NOMO-1 treated with DMSO at 0.1 percent for 48 hours (cell line): ENCODE data around the gene CNR2.
"Not testable (repeated sequence)": the region's sequence is repeated elsewhere in the genome, so short reads cannot be mapped to it uniquely, and the experiment has no call there.

ENCODE experiments used
- DNase-seq: peaks from one replicate; lab custom pipeline; 2025; ENCODE audit not compliant: unreplicated experiment; lab: John Stamatoyannopoulos, UW

CNR2 gene

DNA sequence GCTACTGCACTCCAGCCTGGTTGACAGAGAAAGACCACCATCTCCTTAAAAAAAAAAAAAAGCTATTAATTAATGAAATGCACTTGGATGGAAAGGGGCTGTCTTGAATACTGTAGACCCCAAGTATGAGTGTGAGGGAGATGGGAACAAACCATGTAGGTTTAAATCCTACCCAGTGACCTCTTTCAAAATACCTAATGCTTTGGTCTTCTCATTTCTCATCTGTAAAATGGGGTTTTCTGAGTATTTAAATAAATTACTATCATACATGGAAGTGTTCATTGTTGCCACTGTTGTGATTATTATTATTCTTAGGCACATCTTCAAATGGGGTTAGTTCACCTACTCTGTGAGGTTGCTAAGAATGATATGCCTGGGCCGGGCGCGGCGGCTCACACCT, 27.9 kb downstream of the CNR2 start:
- no peak for DNase-seq

DNA sequence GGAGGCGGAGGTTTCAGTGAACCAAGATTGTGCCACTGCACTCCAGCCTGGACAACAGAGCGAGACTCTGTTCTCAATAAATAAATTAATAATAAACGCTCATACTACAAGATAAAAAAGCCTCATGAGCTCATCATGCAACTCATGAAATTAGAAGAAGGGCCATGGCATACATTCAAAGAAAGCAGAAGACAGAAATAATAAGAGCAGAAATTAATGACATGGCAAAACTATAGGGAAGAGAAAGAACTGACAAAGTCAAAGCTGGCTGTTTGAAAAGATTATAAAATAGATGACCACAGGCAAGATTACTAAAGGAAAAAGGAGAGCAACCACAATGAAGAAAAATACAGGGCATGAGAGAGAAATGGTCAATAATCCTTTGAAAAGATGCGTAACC, 30.4 kb downstream of the CNR2 start:
- DNase-seq: no peak

DNA sequence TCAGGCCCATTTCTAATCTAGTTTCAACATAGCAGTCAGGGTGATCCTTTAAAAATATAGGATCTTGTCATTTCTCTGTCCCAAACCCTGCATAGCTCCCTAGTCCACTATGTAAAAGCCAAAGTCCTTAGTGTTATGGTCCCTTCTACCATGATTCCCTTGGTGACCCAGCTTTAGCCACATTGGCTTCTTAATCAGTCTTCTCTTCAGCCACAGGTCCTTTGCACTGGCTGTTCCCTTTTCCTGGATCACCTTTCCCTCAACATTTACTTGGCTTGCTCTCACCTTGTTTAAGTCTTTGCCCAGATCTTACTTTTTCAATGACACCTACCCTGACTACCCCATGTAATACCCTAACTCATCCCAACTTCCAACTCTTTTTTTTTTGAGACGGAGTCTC, 33.4 kb downstream of the CNR2 start:
- DNase-seq: no peak

DNA sequence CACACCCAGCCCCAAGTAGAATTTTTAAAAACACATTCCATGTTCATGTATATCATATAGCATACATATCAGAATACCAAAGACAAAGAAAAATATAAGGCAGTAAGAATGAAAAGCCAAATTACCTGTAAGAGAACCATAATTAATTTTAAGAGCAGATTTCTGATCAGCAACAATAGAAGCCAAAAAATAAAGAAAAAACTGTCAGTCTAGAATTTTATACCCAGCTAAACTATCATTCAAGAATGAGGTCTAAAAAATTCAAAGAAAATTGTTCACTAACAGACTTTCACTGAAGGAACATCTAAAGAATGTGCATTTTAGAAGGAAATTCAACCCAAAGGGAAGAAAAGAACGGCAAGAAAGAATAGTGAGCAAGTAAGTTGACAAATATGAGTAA, 34.5 kb downstream of the CNR2 start:
- no peak for DNase-seq

DNA sequence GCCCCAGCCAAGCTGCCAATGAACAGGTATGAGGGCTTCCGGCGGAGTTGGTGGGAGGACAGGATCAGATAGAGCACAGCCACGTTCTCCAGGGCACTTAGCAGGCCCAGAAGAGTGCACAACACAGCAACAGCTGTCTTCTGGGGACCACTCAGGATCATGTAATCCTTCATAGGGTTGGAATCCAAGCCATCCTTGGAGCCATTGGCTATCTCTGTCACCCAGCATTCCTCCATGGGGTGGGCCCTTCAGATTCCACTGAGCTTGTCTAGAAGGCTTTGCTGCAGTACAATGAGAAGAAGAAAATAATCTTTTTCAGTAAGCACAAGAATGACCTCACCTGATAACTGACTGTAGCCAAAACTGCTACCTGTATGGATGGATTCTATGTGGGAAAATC, 37.8 kb downstream of the CNR2 start:
- no peak for DNase-seq

DNA sequence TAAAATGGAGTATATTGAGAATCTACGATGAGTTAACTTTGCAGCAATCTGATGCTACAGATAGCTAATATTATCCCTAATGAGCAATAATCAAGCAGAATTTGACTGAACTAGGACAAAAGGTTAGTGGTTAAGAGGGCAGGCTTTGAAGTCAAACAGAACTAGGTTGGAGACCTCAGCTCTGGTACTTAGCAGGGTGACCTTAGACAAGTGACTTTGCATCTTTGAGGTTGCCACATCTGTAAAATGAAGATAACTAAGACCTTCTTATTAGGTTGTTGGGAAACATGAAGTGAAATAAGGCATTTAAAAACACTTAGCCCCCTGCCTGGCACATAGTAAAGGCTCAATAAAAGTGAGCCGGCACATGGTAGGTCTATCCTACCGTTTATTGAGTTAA, 40.7 kb downstream of the CNR2 start:
- no peak for DNase-seq

DNA sequence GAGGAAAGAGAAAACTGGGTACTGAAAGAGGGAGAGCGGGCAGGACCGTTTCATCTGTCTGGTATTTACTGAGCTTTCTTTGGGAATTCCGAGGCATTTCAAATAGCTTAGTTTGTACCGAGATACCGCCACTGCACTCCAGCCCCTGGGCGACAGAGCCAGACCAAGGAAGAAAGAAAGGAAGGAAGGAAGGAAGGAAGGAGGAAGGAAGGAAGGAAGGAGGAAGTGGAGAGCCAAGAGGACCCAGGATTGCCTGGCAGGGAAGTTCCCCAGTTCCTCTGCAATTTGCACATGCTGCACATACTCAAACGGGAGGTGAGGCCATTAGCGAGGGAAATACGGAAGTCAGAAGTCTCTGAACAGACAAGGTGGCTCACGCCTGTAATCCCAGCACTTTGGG, 44.1 kb downstream of the CNR2 start:
- peak; percentile 56 for DNase-seq

DNA sequence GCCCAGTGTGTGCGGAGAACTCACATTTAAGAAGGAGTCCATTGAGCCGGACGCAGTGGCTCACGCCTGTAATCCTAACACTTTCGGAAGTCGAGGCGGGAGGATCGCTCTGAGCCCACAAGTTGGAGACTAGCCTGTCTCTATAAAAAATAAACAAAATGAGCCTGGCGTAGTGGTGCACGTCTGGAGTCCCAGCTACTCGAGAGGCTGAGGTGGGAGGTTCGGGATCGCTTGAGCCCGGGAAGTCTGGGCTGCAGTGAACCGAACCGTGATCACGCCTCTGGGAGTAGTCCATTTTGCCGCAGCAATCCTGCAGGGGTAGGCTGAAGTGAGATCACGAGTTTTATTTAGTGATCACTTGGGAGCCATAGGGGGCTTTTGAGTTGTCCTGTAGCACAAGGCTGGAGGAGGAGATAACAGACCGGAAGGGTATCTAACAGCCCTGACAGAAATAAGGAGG, 44.6 kb downstream of the CNR2 start:
- no peak for DNase-seq

DNA sequence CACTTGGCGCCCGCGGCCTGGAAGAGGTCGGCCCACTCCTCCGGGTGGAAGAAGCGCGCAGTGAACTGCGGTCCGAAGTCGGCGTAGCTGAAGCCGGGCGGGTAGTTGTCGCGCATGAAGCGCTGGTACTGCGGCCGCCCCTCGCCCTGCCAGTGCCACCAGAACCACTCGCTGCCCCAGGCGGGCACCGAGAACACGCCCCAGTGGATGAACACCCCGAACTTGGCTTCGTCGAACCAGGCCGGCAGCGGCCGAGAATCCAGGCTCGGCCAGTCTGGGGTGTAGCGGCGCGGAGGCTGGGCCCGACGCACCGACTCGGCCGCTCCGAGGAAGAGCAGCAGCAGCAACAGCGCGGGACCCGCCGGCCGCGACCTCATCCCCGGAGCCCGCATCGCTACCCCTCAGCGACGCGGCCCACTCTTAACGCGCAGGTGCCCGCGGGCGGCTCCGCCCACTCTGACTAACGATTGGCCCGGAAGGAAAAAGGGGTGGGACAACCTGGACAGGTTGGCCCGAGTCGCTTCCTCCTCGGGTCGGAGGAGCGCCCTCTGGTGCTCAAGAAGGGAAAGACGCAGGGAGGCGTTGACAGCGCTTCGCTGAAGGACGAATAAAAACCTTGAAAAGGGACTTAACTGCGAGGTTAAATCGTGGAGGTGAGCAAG, 45.1 kb downstream of the CNR2 start, which contains the start of gene FUCA1:
FUCA1 (minus strand) TSS at position 396 of the 662 bp plus-strand sequence; CDS start at position 392, 4 bp downstream.
- peak; percentile 96 for DNase-seq

DNA sequence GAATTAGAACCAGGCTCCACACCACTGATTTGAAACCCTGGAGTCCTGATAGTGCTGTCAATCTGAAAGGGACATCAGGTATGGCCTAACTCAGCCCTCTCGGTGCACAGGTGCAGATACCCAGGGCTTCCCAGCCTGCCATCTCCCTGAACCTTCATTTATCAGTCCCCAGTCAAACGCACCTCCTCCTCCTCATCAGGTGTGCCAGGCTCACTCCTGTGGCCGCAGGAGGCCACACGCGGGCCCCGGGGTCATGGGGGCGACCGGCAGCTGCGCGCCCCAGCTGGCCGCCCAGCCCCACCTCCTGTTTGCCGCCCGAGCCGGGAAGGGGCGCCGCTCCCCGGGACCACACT, 45.6 kb downstream of the CNR2 start:
- no peak for DNase-seq

DNA sequence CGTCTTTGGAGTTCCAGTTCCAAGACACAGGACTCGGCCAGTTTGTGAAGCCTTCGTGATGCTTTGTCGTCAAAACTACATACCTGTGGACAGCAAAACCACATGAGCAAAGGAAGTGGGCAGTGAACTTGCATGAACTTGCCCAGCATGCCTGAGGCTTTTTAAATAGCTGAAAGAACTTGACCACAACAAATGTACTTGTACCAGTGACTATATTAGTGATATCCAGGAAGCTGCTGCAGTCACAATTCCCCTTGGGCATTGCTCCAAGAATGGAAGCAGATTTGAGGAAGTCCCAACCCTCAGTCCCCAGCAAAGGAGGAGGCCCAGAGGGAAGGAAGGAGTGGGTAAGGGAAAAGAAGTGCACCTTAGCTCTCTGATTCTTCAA, 47.6 kb downstream of the CNR2 start:
- no peak for DNase-seq

DNA sequence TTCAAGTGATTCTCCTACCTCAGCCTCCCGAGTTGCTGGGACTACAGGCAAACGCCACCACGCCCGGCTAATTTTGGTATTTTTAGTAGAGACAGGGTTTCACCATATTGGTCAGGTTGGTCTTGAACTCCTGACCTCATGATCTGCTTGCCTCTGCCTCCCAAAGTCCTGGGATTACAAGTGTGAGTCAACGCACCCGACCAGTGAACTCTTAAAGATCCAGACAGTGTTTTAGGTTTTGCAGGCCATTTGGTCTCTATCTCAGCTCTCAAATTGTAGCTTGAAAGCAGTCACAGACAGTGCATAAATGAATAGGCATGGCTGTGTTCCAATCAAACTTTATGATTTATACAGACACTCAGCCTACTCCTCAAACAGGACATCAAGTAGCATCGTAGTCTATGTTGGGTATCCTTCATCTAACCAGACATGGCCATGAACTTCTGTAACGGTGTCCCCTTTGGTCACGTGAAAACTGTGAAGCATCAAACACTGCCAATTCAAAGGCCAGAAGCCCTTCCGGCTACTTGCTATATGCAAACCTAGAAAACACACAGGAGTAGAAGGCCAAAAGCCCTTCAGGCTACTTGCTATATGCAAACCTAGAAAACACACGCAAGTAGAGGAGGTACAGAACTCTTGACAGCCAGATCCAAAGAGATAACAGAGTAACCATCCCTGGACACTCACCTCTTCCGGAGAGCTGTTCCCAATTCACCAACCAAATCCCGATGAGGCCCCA, 48.2 kb downstream of the CNR2 start:
- no peak for DNase-seq

DNA sequence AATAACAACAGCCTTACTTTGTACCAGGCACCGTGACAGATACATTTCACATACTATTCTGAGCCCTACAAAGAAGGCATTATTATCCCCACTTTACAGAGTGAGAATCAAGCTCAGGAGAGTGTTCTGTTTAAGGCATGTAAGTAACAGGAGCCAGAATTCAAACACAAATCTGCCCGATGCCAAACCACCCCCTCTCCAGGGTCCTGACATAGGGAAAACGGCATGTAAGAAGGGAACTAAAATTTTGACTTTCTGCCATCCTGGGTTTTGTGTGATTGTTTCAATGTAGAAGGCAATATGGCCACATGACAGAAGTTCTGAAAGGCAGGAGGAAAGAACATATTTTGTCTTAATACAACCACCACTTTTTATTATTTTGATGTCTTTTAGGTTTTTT, 50.5 kb downstream of the CNR2 start:
- no peak for DNase-seq

DNA sequence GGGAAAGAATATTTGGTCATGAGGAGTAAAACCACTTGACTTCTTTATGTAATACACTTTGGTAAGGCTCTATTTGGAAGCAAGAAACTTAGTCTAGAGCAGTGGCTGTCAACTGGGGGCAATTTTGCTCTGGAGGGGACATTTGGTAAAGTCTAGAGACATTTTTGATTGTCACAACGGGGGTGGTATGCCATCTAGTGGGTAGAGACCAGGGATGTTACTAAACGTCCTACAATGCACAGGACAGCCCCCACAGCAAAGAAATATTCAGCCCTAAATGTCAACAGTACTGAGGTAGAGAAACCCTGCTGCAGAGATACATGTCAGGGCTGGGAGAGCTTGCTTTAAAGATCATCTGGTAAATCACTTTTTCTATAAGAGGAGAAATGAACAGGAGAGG, 58.6 kb downstream of the CNR2 start:
- DNase-seq: peak; percentile 17

DNA sequence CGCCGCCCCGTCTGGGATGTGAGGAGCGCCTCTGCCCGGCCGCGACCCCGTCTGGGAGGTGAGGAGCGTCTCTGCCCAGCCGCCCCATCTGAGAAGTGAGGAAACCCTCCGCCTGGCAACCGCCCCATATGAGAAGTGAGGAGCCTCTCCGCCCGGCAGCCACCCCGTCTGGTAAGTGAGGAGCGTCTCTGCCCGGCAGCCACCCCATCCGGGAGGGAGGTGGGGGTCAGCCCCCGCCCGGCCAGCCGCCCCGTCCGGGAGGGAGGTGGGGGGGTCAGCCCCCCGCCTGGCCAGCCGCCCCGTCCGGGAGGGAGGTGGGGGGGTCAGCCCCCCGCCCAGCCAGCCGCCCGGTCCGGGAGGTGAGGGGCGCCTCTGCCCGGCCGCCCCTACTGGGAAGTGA, 60.0 kb downstream of the CNR2 start:
- DNase-seq: not testable (repeated sequence)

DNA sequence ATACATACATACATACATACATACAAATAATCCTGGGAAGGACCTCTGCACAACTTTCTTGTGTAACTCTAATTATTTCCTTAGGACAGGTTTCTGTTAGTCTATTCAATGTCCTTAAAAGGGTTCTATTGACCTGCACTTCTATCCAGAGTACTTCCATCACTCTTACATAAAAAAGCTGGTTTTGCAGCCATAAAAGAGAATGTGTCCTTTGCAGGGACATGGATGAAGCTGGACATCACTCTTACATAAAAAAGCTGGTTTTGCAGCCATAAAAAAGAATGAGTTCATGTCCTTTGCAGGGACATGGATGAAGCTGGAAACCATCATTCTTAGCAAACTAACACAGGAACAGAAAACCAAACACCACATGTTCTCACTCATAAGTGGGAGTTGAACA, 61.8 kb downstream of the CNR2 start:
- not testable (repeated sequence) for DNase-seq

DNA sequence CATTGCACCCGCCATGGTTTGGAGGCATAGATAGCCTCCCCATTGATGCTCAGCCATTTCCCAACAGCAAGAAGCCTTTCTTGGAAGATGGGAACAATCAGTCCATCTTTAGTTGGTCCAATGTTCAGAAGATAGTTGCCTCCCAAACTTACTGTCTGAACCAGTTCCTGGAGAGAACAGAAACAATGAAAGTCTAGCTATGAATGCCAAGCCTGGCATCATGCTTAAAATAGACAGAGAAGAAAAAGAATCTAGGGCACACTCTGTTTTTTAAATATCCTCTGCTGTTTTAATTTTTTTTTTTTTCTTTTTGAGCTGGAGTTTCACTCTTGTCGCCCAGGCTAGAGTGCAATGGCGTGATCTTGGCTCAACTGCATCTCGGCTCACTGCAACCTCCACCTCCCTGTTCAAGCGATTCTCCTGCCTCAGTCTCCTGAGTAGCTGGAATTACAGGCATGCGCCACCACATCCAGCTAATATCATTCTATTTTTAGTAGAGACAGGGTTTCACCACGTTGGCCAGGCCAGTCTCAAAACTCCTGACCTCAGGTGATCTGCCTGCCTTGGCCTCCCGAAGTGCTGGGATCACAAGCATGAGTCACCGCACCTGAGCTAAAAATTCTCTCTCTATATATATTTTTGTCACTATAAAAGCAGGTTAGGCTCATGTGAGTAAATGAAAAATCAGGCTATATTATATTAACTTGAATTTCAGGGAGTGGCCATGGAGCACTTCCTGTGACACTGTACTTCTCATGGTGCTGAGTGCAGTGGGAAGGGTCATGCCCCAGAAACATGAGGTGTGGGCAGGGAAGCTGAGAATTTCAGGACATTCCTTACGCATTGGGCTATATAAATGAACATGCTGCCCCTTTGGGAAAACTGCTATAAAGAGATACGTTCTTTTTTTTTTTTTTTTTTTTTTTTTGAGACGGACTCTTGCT, 64.2 kb downstream of the CNR2 start:
- DNase-seq: no peak

DNA sequence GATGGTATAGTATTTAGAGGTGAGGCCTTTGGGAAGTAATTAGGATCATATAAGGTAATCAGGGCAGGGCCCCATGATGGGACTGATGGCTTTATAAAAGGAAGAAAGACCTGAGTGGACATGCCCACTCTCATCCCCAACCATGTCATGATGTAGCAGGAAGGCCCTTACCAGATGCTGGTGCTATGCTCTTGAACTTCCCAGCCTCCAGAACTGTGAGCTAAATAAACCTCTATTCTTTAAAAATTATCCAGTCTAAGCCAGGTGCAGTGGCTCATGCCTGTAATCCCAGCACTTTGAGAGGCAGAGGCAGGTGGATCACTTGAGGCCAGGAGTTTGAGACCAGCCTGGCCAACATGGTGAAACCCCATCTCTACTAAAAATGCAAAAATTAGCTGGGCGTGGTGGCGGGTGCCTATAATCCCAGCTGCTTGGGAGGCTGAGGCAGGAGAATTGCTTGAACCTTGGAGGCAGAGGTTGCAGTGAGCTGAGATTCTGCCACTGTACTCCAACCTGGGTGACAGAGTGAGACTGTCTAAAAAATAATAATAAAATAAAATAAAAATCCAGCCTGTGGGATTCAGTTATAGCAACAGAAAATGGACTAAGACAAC, 65.6 kb downstream of the CNR2 start:
- DNase-seq: not testable (repeated sequence)

DNA sequence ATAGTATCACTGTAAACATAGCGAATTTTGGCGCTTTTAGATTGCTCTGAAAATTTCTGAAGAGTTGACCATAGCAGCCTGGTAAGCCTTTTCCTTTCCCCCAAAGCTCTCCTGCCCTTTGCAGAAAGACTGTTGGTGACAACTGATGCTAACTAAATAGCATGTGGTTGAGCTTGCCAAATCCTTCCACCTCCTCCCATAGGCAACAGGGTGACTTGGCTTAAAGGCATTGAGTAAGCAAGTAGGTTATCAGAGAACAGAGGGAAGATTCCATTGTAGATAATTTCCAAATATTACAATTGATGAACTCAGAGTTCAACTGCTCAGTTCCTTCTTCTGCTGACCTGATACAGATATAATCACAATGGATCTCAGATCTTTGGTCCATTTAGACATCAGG, 68.0 kb downstream of the CNR2 start:
- DNase-seq: no peak

DNA sequence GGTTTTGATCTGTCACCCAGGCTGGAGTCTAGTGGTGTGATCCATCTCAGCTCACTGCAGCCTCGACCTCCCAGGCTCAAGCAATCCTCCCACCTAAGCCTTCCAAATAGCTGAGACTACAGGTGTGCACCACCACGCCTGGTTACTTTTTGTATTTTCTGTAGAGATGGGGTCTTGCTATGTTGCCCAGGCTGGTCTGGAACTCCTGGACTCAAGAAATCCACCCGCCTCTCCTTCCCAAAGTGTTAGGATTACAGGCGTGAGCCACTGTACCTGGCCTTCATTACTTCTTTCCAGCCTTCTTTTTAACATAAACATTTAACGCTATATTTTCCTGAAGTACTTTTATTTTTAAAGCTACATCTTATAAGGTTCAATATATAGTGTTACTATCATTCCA, 69.5 kb downstream of the CNR2 start:
- DNase-seq: no peak

DNA sequence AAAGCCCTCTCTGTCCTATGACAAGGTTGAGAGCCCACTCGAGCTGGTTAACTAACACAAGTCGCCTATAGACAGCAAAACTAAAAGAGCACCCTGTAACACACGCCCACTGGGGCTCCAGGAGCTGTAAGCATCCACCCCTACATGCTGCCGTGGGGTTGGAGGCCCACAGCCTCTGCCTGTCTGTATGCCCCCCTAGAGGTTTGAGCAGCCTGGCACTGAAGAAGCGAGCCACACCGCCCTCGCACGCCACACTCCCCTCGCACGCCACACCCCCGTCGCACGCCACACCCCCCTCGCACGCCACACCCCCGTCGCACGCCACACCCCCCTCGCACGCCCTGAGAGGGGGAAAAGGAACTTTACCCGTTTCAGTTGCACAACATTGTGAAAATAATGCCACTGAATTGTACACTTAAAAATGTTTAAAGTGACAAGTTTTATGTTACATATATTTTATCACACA, 74.7 kb downstream of the CNR2 start:
- peak; percentile 48 for DNase-seq
